NCI-H526 (cell line): ENCODE results near the gene NFATC2IP.
"Not testable (repeated sequence)": the region's sequence is repeated elsewhere in the genome, so short reads cannot be mapped to it uniquely, and the experiment has no call there.

Experiments used
- DNase-seq, 2 experiments: peaks; one replicate each; lab custom pipeline; 2025; lab: John Stamatoyannopoulos, UW

NFATC2IP gene

GRCh38 chr16:28926284-28926683 is 24.5 kb upstream of the NFATC2IP start:
- DNase-seq = not testable (repeated sequence)

- DNase-seq = no peak
Observed at GRCh38 chr16:28927815-28928214, 22.9 kb upstream of the NFATC2IP start.

- DNase-seq = no peak
Observed at GRCh38 chr16:28930203-28930602, 20.5 kb upstream of the NFATC2IP start.

- DNase-seq = no peak
Observed at GRCh38 chr16:28930652-28931051, 20.1 kb upstream of the NFATC2IP start.

- no peak for DNase-seq
Observed at GRCh38 chr16:28931801-28932225, 18.9 kb upstream of the NFATC2IP start, which contains the start of gene CD19. Gene CD19, plus strand, starts transcription at chr16:28931971. Its CDS starts 30 bp downstream, at chr16:28932001.

GRCh38 chr16:28932339-28933141 is 18.2 kb upstream of the NFATC2IP start:
- no peak for DNase-seq

- peak in 1 of 2 experiments; percentile 17 for DNase-seq
Observed at GRCh38 chr16:28933171-28933570, 17.6 kb upstream of the NFATC2IP start.

- no peak for DNase-seq
Observed at GRCh38 chr16:28935346-28935745, 15.4 kb upstream of the NFATC2IP start.

GRCh38 chr16:28935924-28936783 is 14.6 kb upstream of the NFATC2IP start:
- DNase-seq = peak; percentile 45 to 91

GRCh38 chr16:28936784-28937155 is 14.0 kb upstream of the NFATC2IP start:
- no peak for DNase-seq

- no peak for DNase-seq
Observed at GRCh38 chr16:28937222-28937876, 13.4 kb upstream of the NFATC2IP start.

- no peak for DNase-seq
Observed at GRCh38 chr16:28938721-28939120, 12.0 kb upstream of the NFATC2IP start.

GRCh38 chr16:28939825-28940224 is 10.9 kb upstream of the NFATC2IP start:
- DNase-seq = not testable (repeated sequence)

GRCh38 chr16:28943281-28943680 is 7.5 kb upstream of the NFATC2IP start:
- DNase-seq = no peak

- no peak for DNase-seq
Observed at GRCh38 chr16:28946681-28947080, 4.1 kb upstream of the NFATC2IP start.

GRCh38 chr16:28951410-28951943 is 740 bp downstream of the NFATC2IP start:
- no peak for DNase-seq

GRCh38 chr16:28958216-28958615 is 7.5 kb downstream of the NFATC2IP start:
- no peak for DNase-seq

GRCh38 chr16:28958836-28959235 is 8.1 kb downstream of the NFATC2IP start:
- no peak for DNase-seq

- no peak for DNase-seq
Observed at GRCh38 chr16:28964072-28964471, 13.3 kb downstream of the NFATC2IP start.

- no peak for DNase-seq
Observed at GRCh38 chr16:28964496-28964895, 13.8 kb downstream of the NFATC2IP start.

GRCh38 chr16:28967156-28967555 is 16.4 kb downstream of the NFATC2IP start:
- DNase-seq = no peak

GRCh38 chr16:28969696-28970095 is 19.0 kb downstream of the NFATC2IP start:
- DNase-seq = not testable (repeated sequence)
